HG03378 (cell line): ENCODE results near the gene LARP4B.
"Not testable (repeated sequence)": the region's sequence is repeated elsewhere in the genome, so short reads cannot be mapped to it uniquely, and the experiment has no call there.

Experiments
- ATAC-seq: cut with Tn5 transposase; IDR thresholded peaks from one replicate; pipeline ENCODE4 v1.9.1; 2021; ENCODE audit warnings: mild to moderate bottlenecking, moderate library complexity; ENCODE audit not compliant: unreplicated experiment

The LARP4B gene

GRCh38 chr10:958856-959255, 27.4 kb upstream of the LARP4B start:
- no peak for ATAC-seq

- no peak for ATAC-seq
Observed at GRCh38 chr10:958106-958505, 26.6 kb upstream of the LARP4B start.

GRCh38 chr10:955820-956217, 24.3 kb upstream of the LARP4B start:
- no peak for ATAC-seq

GRCh38 chr10:955127-955819, 23.8 kb upstream of the LARP4B start:
- no peak for ATAC-seq

GRCh38 chr10:954396-954795, 22.9 kb upstream of the LARP4B start:
- no peak for ATAC-seq

- no peak for ATAC-seq
Observed at GRCh38 chr10:953836-954235, 22.3 kb upstream of the LARP4B start.

GRCh38 chr10:949446-949845, 17.9 kb upstream of the LARP4B start:
- no peak for ATAC-seq

- ATAC-seq: no peak
Observed at GRCh38 chr10:948347-948746, 16.8 kb upstream of the LARP4B start.

GRCh38 chr10:947881-948280, 16.4 kb upstream of the LARP4B start:
- no peak for ATAC-seq

- no peak for ATAC-seq
Observed at GRCh38 chr10:947051-947450, 15.5 kb upstream of the LARP4B start.

GRCh38 chr10:945778-946177, 14.3 kb upstream of the LARP4B start:
- no peak for ATAC-seq

GRCh38 chr10:944034-944831, 12.7 kb upstream of the LARP4B start:
- ATAC-seq: no peak

- ATAC-seq: no peak
Observed at GRCh38 chr10:943334-944033, 12.0 kb upstream of the LARP4B start.

- no peak for ATAC-seq
Observed at GRCh38 chr10:938941-939678, 7.6 kb upstream of the LARP4B start.

- ATAC-seq: no peak
Observed at GRCh38 chr10:934746-935406, 3.4 kb upstream of the LARP4B start.

- not testable (repeated sequence) for ATAC-seq
Observed at GRCh38 chr10:934165-934564, 2.7 kb upstream of the LARP4B start.

GRCh38 chr10:932589-932988, 1.1 kb upstream of the LARP4B start:
- ATAC-seq: no peak

- ATAC-seq: no peak
Observed at GRCh38 chr10:930625-931325, 730 bp downstream of the LARP4B start.

GRCh38 chr10:929960-930624, 1.4 kb downstream of the LARP4B start:
- no peak for ATAC-seq
